ENCODE data around the gene CTTNBP2.

GRCh38 chr7:117790731-117791130, 82.5 kb downstream of the CTTNBP2 start:
- TF ChIP-seq CTCF (IDR thresholded peaks at IDR 0.05 in 8 of 11, conservative IDR thresholded peaks at IDR 0.05 in 3 of 11): no peak
- no peak for TF ChIP-seq POLR2AphosphoS5 (IDR thresholded peaks at IDR 0.05)
- TF ChIP-seq POLR2A (IDR thresholded peaks at IDR 0.05): no peak

Measured in spleen (tissue), 7 donors.